Measurements from ENCODE around the gene LST1. TPM values are rescaled to one million over a fixed set of nuclear protein-coding genes. Genes with fewer than 3 reads are reported as not detected.

Gene LST1
- total RNA-seq, 1 donor from 2014 or later = 0.42 TPM

DNA sequence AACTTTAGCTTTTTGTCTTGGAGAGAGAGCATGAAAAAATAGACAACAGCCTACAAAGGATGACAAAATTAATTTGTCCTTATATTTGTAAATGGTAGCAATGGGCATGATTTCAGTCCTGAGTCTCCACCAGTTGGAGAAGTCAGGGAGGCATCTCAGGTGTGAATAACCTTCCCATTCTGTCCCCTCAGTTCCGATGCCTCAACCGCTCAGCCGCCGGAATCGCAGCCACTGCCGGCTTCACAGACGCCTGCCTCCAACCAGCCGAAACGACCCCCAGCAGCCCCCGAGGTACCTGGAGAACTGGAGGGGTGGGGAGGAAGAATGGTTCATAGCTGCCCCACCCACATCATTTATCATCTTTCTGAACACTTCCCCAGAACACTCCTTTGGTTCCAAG lies 38.0 kb downstream of the LST1 start:
- no peak overlapping the region for H3K4me3 ChIP-seq (ENCODE audit: low read depth, low read length)
- DNase-seq (ENCODE audit: low read depth) = no peak
- H3K36me3 ChIP-seq (ENCODE audit: control insufficient read depth, insufficient read depth, low read length) = peaks cover 7% of the 10 kb centered on the region
- H3K27me3 ChIP-seq (ENCODE audit: control insufficient read depth, insufficient read depth, low read length) = no peaks in the 10 kb centered on the region
- TF ChIP-seq, protein P1, sequence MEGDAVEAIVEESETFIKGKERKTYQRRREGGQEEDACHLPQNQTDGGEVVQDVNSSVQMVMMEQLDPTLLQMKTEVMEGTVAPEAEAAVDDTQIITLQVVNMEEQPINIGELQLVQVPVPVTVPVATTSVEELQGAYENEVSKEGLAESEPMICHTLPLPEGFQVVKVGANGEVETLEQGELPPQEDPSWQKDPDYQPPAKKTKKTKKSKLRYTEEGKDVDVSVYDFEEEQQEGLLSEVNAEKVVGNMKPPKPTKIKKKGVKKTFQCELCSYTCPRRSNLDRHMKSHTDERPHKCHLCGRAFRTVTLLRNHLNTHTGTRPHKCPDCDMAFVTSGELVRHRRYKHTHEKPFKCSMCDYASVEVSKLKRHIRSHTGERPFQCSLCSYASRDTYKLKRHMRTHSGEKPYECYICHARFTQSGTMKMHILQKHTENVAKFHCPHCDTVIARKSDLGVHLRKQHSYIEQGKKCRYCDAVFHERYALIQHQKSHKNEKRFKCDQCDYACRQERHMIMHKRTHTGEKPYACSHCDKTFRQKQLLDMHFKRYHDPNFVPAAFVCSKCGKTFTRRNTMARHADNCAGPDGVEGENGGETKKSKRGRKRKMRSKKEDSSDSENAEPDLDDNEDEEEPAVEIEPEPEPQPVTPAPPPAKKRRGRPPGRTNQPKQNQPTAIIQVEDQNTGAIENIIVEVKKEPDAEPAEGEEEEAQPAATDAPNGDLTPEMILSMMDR (IDR thresholded peaks at IDR 0.05; ENCODE audit: insufficient read depth, low read length, poor library complexity, severe bottlenecking) = no peak

DNA sequence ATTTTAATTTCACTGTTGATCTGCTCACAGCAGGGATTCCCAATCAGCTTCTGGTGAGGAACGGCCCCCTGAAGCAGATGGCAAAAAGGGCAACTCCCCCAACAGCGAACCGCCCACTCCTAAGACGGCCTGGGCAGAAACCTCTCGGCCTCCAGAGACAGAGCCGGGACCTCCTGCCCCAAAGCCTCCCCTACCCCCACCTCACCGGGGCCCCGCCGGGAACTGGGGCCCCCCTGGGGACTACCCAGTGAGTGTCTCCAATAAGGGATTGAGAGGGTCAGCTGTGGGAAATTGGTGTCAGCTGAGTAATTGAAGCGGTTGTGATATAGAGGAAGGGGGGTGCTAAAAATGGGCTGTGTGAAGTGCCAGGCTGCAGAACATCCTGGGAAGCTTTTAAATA lies 40.9 kb downstream of the LST1 start:
- no peak overlapping the region for H3K4me3 ChIP-seq (ENCODE audit: low read depth, low read length)
- no peak for DNase-seq (ENCODE audit: low read depth)
- TF ChIP-seq, protein P1 (IDR thresholded peaks at IDR 0.05; ENCODE audit: insufficient read depth, low read length, poor library complexity, severe bottlenecking) = no peak
- H3K36me3 ChIP-seq (ENCODE audit: control insufficient read depth, insufficient read depth, low read length) = peaks cover 7% of the 10 kb centered on the region
- H3K27me3 ChIP-seq (ENCODE audit: control insufficient read depth, insufficient read depth, low read length) = no peaks in the 10 kb centered on the region

DNA sequence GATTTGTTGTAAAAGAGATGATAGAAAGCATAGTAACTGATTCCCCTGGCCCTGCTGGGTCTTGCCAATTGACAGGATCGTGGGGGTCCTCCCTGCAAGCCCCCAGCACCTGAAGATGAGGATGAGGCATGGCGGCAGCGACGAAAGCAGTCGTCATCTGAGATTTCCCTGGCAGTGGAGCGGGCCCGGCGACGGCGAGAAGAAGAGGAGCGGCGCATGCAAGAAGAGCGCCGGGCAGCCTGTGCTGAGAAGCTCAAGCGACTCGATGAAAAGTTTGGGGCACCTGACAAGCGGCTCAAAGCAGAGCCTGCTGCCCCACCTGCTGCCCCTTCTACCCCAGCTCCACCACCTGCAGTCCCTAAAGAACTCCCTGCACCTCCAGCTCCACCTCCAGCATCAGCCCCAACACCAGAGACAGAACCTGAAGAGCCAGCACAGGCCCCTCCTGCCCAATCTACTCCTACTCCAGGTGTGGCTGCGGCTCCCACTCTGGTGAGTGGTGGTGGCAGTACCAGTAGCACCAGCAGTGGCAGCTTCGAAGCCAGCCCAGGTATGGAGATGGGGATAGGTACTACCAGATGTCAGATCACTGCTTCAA lies 41.7 kb downstream of the LST1 start:
- no peaks in the 10 kb centered on the region for H3K27me3 ChIP-seq (ENCODE audit: control insufficient read depth, insufficient read depth, low read length)
- TF ChIP-seq, protein P1 (IDR thresholded peaks at IDR 0.05; ENCODE audit: insufficient read depth, low read length, poor library complexity, severe bottlenecking) = no peak
- peaks cover 8% of the 10 kb centered on the region for H3K36me3 ChIP-seq (ENCODE audit: control insufficient read depth, insufficient read depth, low read length)
- no peak for DNase-seq (ENCODE audit: low read depth)
- no peak overlapping the region for H3K4me3 ChIP-seq (ENCODE audit: low read depth, low read length)

DNA sequence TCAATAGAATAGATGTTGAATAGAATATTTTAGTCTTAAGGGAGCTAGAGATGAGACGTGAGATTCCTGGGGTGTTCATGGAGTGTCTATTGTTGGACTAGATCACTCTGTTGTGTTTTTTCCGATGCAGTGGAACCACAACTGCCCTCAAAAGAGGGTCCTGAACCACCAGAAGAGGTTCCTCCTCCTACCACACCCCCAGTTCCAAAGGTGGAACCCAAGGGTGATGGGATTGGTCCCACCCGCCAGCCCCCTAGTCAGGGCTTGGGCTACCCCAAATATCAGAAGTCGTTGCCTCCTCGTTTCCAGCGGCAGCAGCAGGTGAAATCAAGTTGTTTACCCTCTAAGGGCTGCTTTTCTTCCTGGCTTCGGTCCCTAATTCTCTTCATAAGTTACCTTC lies 42.9 kb downstream of the LST1 start:
- Histone ChIP-seq H3K27me3 (ENCODE audit: control insufficient read depth, insufficient read depth, low read length) (no peaks in the 10 kb centered on the region), H3K36me3 (ENCODE audit: control insufficient read depth, insufficient read depth, low read length) (peaks cover 9% of the 10 kb centered on the region), H3K4me3 (ENCODE audit: low read depth, low read length) (no peak overlapping the region)
- TF ChIP-seq, protein P1 (IDR thresholded peaks at IDR 0.05; ENCODE audit: insufficient read depth, low read length, poor library complexity, severe bottlenecking) = no peak
- DNase-seq (ENCODE audit: low read depth) = no peak

DNA sequence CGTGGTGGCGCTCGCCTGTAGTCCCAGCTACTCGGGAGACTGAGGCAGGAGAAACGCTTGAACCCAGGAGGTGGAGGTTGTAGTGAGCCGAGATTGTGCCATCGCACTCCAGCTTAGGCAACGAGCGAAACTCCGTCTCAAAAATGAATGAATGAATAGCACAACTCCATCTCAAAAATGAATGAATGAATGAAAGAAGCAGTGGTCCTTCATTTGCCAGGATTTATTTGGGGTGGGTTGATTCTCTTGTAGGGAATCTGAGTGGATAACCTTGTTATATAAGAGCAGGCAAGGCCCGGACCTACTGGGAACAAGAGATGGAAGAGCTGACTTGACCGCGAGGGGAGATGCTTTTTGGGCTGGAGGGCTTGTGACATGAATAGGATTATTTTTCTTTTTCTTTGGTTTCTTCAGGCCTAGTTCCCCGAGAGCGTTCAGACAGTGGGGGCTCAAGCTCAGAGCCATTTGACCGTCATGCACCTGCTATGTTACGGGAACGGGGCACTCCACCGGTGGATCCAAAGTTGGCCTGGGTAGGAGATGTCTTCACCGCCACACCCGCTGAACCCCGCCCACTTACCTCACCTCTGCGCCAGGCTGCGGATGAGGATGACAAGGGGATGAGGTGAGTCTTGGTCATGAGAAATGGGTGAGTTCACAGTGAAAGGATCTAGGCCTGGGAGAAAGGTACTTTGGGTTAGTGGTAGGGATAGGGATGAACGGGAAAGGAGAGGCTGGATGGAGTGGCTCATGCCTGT lies 44.3 kb downstream of the LST1 start:
- Histone ChIP-seq H3K4me3 (ENCODE audit: low read depth, low read length) (no peak overlapping the region), H3K27me3 (ENCODE audit: control insufficient read depth, insufficient read depth, low read length) (no peaks in the 10 kb centered on the region), H3K36me3 (ENCODE audit: control insufficient read depth, insufficient read depth, low read length) (peaks cover 9% of the 10 kb centered on the region)
- TF ChIP-seq, protein P1 (IDR thresholded peaks at IDR 0.05; ENCODE audit: insufficient read depth, low read length, poor library complexity, severe bottlenecking) = no peak
- no peak for DNase-seq (ENCODE audit: low read depth)
